Rectal smooth muscle tissue (tissue), 1 donor: ENCODE data around the gene DHFR2.

Experiments used
- H3K27ac ChIP-seq: one replicate; pipeline ENCODE4 v1.7.0; 2013; ENCODE audit warnings: low read depth, low read length, inconsistent platforms
- H3K27me3 ChIP-seq: one replicate; pipeline ENCODE4 v1.7.0; 2013; ENCODE audit warnings: low read length; ENCODE audit not compliant: control insufficient read depth, insufficient read depth
- H3K36me3 ChIP-seq: one replicate; pipeline ENCODE4 v1.7.0; 2013; ENCODE audit warnings: low read length; ENCODE audit not compliant: control insufficient read depth, insufficient read depth
- H3K4me1 ChIP-seq: one replicate; pipeline ENCODE4 v1.7.0; 2013; ENCODE audit warnings: low read length; ENCODE audit not compliant: control insufficient read depth, insufficient read depth
- H3K4me3 ChIP-seq: one replicate; pipeline ENCODE4 v1.7.0; 2013; ENCODE audit warnings: low read length
- H3K9ac ChIP-seq: one replicate; pipeline ENCODE4 v1.7.0; 2013; ENCODE audit warnings: low read length

Gene DHFR2

GRCh38 chr3:94015025-94015424, 47.7 kb downstream of the DHFR2 start:
- H3K4me1 ChIP-seq: no peaks in the 10 kb centered on the region
- H3K27ac ChIP-seq: no peak overlapping the region

GRCh38 chr3:94012185-94012584, 50.5 kb downstream of the DHFR2 start:
- Histone ChIP-seq H3K27ac (no peak overlapping the region), H3K27me3 (no peaks in the 10 kb centered on the region), H3K4me3 (no peak overlapping the region), H3K4me1 (no peaks in the 10 kb centered on the region), H3K36me3 (no peaks in the 10 kb centered on the region), H3K9ac (no peak overlapping the region)

More at GRCh38 chr3:94015025-94015424, 47.7 kb downstream of the DHFR2 start:
- Histone ChIP-seq H3K9ac (no peak overlapping the region), H3K36me3 (no peaks in the 10 kb centered on the region), H3K4me3 (no peak overlapping the region), H3K27me3 (no peaks in the 10 kb centered on the region)

- H3K36me3 ChIP-seq: no peaks in the 10 kb centered on the region
- H3K27me3 ChIP-seq: no peaks in the 10 kb centered on the region
- no peaks in the 10 kb centered on the region for H3K4me1 ChIP-seq
- H3K4me3 ChIP-seq: no peak overlapping the region
- H3K9ac ChIP-seq: no peak overlapping the region
- H3K27ac ChIP-seq: no peak overlapping the region
These were observed 51.4 kb downstream of the DHFR2 start for GRCh38 chr3:94011233-94011711.

- Histone ChIP-seq H3K36me3 (no peaks in the 10 kb centered on the region), H3K9ac (no peak overlapping the region), H3K27ac (no peak overlapping the region), H3K4me1 (no peaks in the 10 kb centered on the region), H3K27me3 (no peaks in the 10 kb centered on the region), H3K4me3 (no peak overlapping the region)
These were observed 53.1 kb downstream of the DHFR2 start for GRCh38 chr3:94009608-94010007.

- no peak overlapping the region for H3K9ac ChIP-seq
- no peaks in the 10 kb centered on the region for H3K36me3 ChIP-seq
- H3K27me3 ChIP-seq: no peaks in the 10 kb centered on the region
- H3K27ac ChIP-seq: no peak overlapping the region
- H3K4me1 ChIP-seq: no peaks in the 10 kb centered on the region
- H3K4me3 ChIP-seq: no peak overlapping the region
These were observed 54.5 kb downstream of the DHFR2 start for GRCh38 chr3:94008253-94008652.
